GM18909 (cell line): ENCODE results near the gene TNFRSF12A.
"Not testable (repeated sequence)": the region's sequence is repeated elsewhere in the genome, so short reads cannot be mapped to it uniquely, and the experiment has no call there.

ENCODE experiments used
- ATAC-seq: cut with Tn5 transposase; IDR thresholded peaks from one replicate; pipeline ENCODE4 v1.9.1; 2021; ENCODE audit warnings: mild to moderate bottlenecking; ENCODE audit not compliant: unreplicated experiment, poor library complexity

Gene TNFRSF12A

DNA sequence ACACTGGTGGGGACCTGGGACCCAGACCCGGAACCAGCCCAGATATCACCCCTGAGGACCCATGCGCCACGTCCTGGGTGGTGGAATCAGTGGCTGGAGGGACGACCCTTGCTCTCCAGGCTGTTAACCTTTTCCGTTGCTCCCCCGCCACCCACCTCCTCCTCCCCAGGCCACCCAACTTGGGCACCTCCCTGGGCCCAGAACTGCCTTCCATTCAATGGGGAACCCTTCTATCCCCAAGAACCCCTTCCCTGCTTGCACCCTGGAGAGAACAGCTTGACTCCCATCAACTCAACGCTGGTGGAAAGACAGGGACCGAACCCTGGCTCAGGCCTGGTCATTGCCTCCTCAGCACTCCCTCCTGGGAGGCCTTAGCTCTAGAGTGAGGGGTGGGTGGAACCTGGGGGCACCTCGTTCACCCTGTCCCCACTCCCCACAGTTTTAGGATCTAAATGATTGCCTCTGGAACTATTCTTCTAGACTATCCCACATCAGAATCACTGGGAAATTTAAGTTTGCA is 39.6 kb downstream of the TNFRSF12A start:
- peak; percentile 2 for ATAC-seq

- ATAC-seq, result no peak
Observed at GRCh38 chr16:3060339-3061127, 40.4 kb downstream of the TNFRSF12A start.

GRCh38 chr16:3062553-3062952 is 42.4 kb downstream of the TNFRSF12A start:
- no peak for ATAC-seq

- ATAC-seq, result no peak
Observed at GRCh38 chr16:3063625-3064386, 43.6 kb downstream of the TNFRSF12A start.

DNA sequence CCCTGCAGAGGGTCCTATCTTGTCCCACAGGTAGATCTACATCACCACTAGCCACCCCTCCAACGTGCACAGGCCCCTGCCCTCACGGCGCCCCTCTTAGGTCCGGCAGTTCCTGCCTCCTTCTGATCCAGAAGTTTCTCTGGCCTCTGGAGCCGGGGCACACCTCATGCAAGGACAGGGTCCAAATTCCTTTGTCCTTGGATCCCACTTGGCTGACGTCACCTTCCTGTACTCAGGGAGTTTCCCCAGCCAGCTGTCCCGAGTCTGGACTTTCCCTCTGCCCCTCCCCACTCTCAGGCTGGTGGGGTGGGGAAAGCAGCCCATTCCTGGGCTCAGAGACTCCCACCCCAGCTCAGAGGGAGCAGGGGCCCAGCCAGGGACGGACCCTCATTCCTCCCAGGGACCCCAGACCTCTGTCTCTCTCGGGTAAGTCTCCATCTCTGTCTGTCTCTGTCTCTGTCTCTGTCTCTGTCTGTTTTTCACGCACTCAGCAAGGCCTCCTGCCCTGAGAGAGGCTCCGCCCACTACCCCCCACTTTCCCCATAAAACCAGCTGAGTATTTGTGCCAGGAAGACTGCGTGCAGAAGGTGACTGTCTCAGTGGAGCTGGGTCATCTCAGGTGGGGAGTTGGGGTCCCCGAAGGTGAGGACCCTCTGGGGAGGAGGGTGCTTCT is 45.0 kb downstream of the TNFRSF12A start, which contains the start of gene IL32:
Gene IL32 (plus strand): TSS at position 572 of the 673 bp plus-strand sequence. CDS start 172 bp downstream, outside the sequence.
- ATAC-seq, result no peak

GRCh38 chr16:3065742-3066439 is 45.7 kb downstream of the TNFRSF12A start:
- no peak for ATAC-seq

GRCh38 chr16:3066440-3066748 is 46.2 kb downstream of the TNFRSF12A start:
- ATAC-seq, result no peak

GRCh38 chr16:3068487-3068886 is 48.3 kb downstream of the TNFRSF12A start:
- ATAC-seq, result no peak

DNA sequence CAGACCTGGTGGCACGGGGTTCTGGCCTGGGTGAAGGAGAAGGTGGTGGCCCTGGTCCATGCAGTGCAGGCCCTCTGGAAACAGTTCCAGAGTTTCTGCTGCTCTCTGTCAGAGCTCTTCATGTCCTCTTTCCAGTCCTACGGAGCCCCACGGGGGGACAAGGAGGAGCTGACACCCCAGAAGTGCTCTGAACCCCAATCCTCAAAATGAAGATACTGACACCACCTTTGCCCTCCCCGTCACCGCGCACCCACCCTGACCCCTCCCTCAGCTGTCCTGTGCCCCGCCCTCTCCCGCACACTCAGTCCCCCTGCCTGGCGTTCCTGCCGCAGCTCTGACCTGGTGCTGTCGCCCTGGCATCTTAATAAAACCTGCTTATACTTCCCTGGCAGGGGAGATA is 49.0 kb downstream of the TNFRSF12A start:
- not testable (repeated sequence) for ATAC-seq

GRCh38 chr16:3070608-3071111 is 50.5 kb downstream of the TNFRSF12A start:
- no peak for ATAC-seq

GRCh38 chr16:3071655-3072054 is 51.5 kb downstream of the TNFRSF12A start:
- ATAC-seq, result no peak
